GM18951 (cell line): ENCODE results near the gene MAP6.
"Not testable (repeated sequence)": the region's sequence is repeated elsewhere in the genome, so short reads cannot be mapped to it uniquely, and the experiment has no call there.

ENCODE experiments used
- POLR2A ChIP-seq: IDR thresholded peaks from 4 replicates; pipeline ENCODE4 v1.6.1; 2011; ENCODE audit warnings: mild to moderate bottlenecking; ENCODE audit not compliant: insufficient read length, insufficient read depth; ENCODE audit errors: extremely low read depth
- in situ Hi-C: fragments of 300-500 bp; cut with MboI; formaldehyde crosslinking; loops from one replicate; pipeline ENCODE4 v1.12.0; 2022; ENCODE audit warnings: low sequenced_read_pairs, mixed read lengths, inconsistent platforms; ENCODE audit not compliant: unreplicated experiment

MAP6 gene

GRCh38 chr11:75668451-75669297, at the start of gene MAP6:
TSS of gene MAP6 (minus strand) at chr11:75669038. CDS start at chr11:75668369, 669 bp downstream.
- in situ Hi-C loops: no loop called here
- TF ChIP-seq POLR2A: no peak

- no peak for TF ChIP-seq POLR2A
- in situ Hi-C loops: no loop called here
These were observed 49.0 kb upstream of the MAP6 start, which contains the start of gene MOGAT2 for GRCh38 chr11:75717608-75718418. TSS of gene MOGAT2 (plus strand) at chr11:75717838. CDS start at chr11:75717889, 51 bp downstream.

GRCh38 chr11:75716659-75717058, 47.8 kb upstream of the MAP6 start:
- TF ChIP-seq POLR2A: no peak
- in situ Hi-C loops: no loop called here

DNA sequence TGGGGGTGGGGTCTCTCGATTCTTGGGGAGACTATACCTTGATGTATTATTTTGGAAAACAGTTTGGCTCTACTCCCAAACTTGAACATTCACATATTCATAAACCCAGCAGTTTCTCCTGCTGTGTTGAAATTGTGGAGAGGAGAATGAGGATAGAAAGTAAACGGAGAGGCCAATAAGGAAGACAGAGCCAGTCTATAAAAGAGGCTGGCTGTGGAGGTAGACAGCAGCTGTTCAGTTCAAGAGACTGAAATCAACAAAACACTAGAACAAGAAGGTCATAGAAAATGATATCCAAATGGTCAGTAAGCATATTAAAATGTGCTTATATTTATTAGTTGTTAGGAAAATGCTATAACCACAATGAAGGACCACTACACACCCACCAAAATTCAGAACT, 46.9 kb upstream of the MAP6 start:
- in situ Hi-C loops: no loop called here
- TF ChIP-seq POLR2A: no peak

GRCh38 chr11:75714211-75714610, 45.4 kb upstream of the MAP6 start:
- no peak for TF ChIP-seq POLR2A
- in situ Hi-C loops: no loop called here

- in situ Hi-C loops: no loop called here
- no peak for TF ChIP-seq POLR2A
These were observed 37.5 kb upstream of the MAP6 start for GRCh38 chr11:75706260-75706729.

GRCh38 chr11:75705541-75705940, 36.7 kb upstream of the MAP6 start:
- in situ Hi-C loops: no loop called here
- TF ChIP-seq POLR2A: no peak

DNA sequence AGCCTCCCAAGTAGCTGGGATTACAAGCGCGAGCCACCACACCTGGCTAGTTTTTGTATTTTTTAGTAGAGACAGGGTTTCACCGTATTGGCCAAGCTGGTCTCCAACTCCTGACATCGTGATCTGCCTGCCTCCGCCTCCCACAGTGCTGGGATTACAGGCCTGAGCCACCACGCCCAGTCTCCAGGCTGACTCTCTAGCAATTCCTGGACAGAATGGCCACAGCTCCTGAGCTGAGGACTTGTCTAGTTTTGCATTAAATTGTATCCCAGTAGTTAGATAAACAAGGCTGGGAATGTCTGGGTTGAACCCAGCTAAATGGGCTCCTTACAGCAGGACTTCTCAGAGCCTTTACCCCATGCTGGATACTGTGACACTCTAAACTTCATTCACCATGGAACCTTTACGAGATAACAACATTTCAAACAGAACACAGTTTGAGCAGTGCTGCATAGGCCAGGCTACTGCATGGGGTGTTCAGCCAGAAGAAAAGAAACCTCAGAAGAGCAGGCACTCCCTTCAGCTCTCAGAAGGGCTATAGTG, 34.9 kb upstream of the MAP6 start:
- in situ Hi-C loops: no loop called here
- no peak for TF ChIP-seq POLR2A

GRCh38 chr11:75700940-75701339, 32.1 kb upstream of the MAP6 start:
- TF ChIP-seq POLR2A: no peak
- in situ Hi-C loops: no loop called here

- in situ Hi-C loops: no loop called here
- TF ChIP-seq POLR2A: no peak
These were observed 29.2 kb upstream of the MAP6 start for GRCh38 chr11:75697906-75698581.

DNA sequence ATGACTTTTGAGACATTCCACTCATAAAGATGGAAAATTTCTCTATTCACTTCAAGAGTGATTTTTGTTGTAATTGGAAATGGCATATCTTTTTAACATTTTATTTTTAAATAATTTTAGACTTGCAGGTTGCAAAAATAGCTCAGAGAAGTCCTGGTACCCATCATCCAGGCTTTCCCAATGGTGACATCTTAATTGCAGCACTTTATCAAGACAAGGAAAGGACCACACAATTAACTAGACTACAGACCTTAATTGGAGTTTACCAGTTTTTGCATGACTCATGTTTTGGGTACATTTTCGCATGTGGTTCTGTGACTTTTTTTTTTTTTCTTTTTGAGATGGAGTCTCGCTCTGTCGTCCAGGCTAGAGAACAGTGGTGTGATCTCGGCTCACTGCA, 23.0 kb upstream of the MAP6 start:
- TF ChIP-seq POLR2A: no peak

GRCh38 chr11:75689863-75690609, 21.2 kb upstream of the MAP6 start:
- in situ Hi-C loops: no loop called here
- TF ChIP-seq POLR2A: no peak

More for the DNA sequence above, 23.0 kb upstream of the MAP6 start:
- in situ Hi-C loops: no loop called here

DNA sequence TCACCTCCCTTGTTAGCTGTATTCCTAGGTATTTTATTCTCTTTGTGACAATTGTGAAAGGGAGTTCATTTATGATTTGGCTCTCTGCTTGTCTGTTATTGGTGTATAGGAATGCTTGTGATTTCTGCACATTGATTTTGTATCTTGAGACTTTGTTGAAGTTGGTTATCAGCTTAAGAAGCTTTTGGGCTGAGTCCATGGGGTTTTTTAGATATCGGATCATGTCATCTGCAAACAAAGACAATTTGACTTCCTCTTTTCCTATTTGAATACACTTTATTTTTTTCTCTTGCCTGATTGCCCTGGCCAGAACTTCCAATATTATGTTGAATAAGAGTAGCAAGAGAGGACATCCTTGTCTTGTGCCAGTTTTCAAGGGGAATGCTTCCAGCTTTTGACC, 15.0 kb upstream of the MAP6 start:
- in situ Hi-C loops: not testable (repeated sequence)
